A549 treated with ZK216348 at 1 μM for 4 hours (cell line): ENCODE measurements around the gene ALDH1B1. TPM values are rescaled to one million over a fixed set of nuclear protein-coding genes. Genes with fewer than 3 reads are reported as not detected.

Experiments
- total RNA-seq: library from RNA; stranded (reverse); fragments of 200-300 nt; extraction: Qiagen RNA extraction; gene quantifications from 5 replicates; pipeline ENCODE4 v1.2.3, GENCODE V29; 2022; ENCODE audit warnings: low read depth

ALDH1B1 gene
- 49.7 to 53.6 TPM (median 50.0 TPM) in 5 replicates for total RNA-seq

GRCh38 chr9:38392235-38393127, at the start of gene ALDH1B1:
TSS of gene ALDH1B1 (plus strand) at chr9:38392702. CDS start at chr9:38395749, 3,047 bp downstream.

DNA sequence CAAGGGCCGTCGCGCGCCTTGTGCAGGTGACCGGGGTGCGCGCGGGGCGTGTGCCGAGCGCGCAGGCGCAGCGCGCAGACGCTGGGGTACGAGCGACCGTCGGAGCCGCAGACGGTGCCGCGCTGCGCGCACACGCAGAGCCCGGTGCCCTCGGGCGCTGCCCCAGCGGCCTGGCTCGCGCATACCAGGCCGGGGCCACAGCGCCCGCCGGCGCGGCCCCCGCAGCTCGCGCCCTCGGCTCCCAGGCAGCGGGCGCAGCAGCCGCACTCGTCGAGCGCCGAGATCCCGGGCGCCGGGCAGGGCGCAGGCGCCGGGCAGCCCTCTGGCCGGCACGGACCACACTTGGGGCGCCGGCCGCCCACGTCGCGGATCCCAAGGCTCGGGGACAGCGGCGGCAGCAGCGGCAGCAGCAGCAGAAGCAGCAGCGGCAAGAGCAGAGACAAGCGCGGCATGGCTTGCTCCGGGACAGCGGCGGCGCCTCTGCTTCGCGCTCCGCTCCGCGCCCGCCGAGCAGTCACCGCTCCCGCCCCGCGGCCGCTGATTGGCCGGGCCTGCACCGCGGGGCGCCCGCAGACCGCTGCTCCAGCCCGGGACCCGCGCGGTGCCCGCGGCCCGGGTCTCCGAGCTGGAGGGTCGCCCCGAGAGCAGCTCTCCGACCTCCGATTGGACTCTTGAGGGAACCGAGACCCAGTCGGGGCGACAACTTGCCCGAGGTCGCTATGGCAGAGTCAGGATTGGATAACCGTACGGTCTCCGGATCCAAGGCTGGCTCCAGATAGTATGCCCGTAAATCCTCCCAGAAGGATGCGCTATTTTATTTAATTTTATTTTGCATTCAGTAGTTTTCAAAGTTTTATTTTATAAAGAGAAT, 31.7 kb downstream of the ALDH1B1 start, which contains the start of gene IGFBPL1:
IGFBPL1 (minus strand) TSS at position 482 of the 871 bp plus-strand sequence; CDS start at position 452, 30 bp downstream.

Other genes starting within 250 kb of the ALDH1B1 start
- gene IGFBPL1, start 31.8 kb downstream of the ALDH1B1 start, total RNA-seq = 2.1 to 3.6 TPM (median 2.4 TPM) in 5 replicates
- 8.2 to 12.4 TPM (median 10.0 TPM) in 5 replicates for gene ANKRD18A, start 227.9 kb downstream of the ALDH1B1 start, total RNA-seq